HepG2 (cell line): Measurements from ENCODE around the gene CHML. TPM values are rescaled to one million over a fixed set of nuclear protein-coding genes. Genes with fewer than 3 reads are reported as not detected.
A peak's percentile ranks its signal among the peaks of the same experiment; 100 is the strongest.

Experiments used
- CBX2 ChIP-seq, 2 experiments: fragments of 200-600 bp in 1 of 2; sonication (generic); formaldehyde crosslinking in 1 of 2; IDR thresholded peaks; 2 replicates each; pipeline versions ENCODE4 v1.7.0 to v1.8.1; 2018 to 2022; ENCODE audit warnings: low read depth in 2 of 2, low read length in 1 of 2, mild to moderate bottlenecking in 1 of 2, missing genetic modification reagents in 1 of 2
- KMT2A ChIP-seq: sonication (generic); formaldehyde crosslinking; IDR thresholded peaks from 2 replicates; pipeline ENCODE4 v1.4.0; 2020; ENCODE audit warnings: missing genetic modification reagents
- NFYC ChIP-seq: IDR thresholded peaks from 2 replicates; pipeline ENCODE4 v1.6.1; 2016; ENCODE audit warnings: missing genetic modification reagents, missing compliant biosample characterization
- RARG ChIP-seq: sonication (generic); formaldehyde crosslinking; IDR thresholded peaks from 2 replicates; pipeline ENCODE4 v1.4.0; 2020; ENCODE audit warnings: low read depth, mild to moderate bottlenecking, missing genetic modification reagents
- RBFOX2 ChIP-seq: fragments of 200-400 bp; formaldehyde crosslinking; IDR thresholded peaks from 2 replicates; pipeline ENCODE4 v1.6.1; 2017; ENCODE audit warnings: low read depth, mild to moderate bottlenecking, low read length
- REPIN1 ChIP-seq: sonication (generic); formaldehyde crosslinking; IDR thresholded peaks from 2 replicates; pipeline ENCODE4 v1.8.0; 2022; ENCODE audit warnings: missing genetic modification reagents, low read depth, mild to moderate bottlenecking, borderline replicate concordance
- SIX4 ChIP-seq: sonication (generic); formaldehyde crosslinking; IDR thresholded peaks from 2 replicates; pipeline ENCODE4 v1.4.0; 2020; ENCODE audit warnings: missing genetic modification reagents
- SOX6 ChIP-seq, 2 experiments: fragments of 450-650 bp in 1 of 2; sonication (generic) in 1 of 2; formaldehyde crosslinking in 1 of 2; IDR thresholded peaks; 2 replicates each; pipeline versions ENCODE4 v1.4.0 to v1.6.1; 2017 to 2020; ENCODE audit warnings: antibody characterized with exemption in 1 of 2, mild to moderate bottlenecking in 1 of 2, missing genetic modification reagents in 1 of 2
- XRCC5 ChIP-seq: fragments of 200-400 bp; formaldehyde crosslinking; optimal IDR thresholded peaks from 2 replicates; pipeline ENCODE3; 2017; ENCODE audit warnings: mild to moderate bottlenecking, low read length
- YY1 ChIP-seq: IDR thresholded peaks from 2 replicates; pipeline ENCODE4 v1.6.1; 2011; ENCODE audit warnings: low read length, low read depth, moderate library complexity, mild to moderate bottlenecking; ENCODE audit not compliant: insufficient read depth, insufficient replicate concordance
- ZBTB44 ChIP-seq: sonication (generic); formaldehyde crosslinking; IDR thresholded peaks from 2 replicates; pipeline ENCODE4 v1.4.0; 2020; ENCODE audit warnings: missing genetic modification reagents
- ZEB1 ChIP-seq: IDR thresholded peaks from 2 replicates; pipeline ENCODE4 v1.6.1; 2012; ENCODE audit warnings: mild to moderate bottlenecking, low read depth, inconsistent platforms; ENCODE audit not compliant: insufficient replicate concordance
- ZHX2 ChIP-seq, 2 experiments: sonication (generic) in 1 of 2; formaldehyde crosslinking in 1 of 2; IDR thresholded peaks; 2 replicates each; pipeline versions ENCODE4 v1.6.1 to v1.9.0; 2014 to 2022; ENCODE audit warnings: antibody characterized with exemption in 1 of 2, borderline replicate concordance in 1 of 2, inconsistent platforms in 1 of 2, low read depth in 1 of 2, missing genetic modification reagents in 1 of 2
- ZNF33A ChIP-seq: sonication (generic); formaldehyde crosslinking; IDR thresholded peaks from 2 replicates; pipeline ENCODE4 v1.5.1; 2020; ENCODE audit warnings: missing genetic modification reagents, mild to moderate bottlenecking, moderate library complexity, borderline replicate concordance
- ZNF414 ChIP-seq: sonication (generic); formaldehyde crosslinking; IDR thresholded peaks from 2 replicates; pipeline ENCODE4 v1.5.0; 2020; ENCODE audit warnings: missing genetic modification reagents
- ZNF674 ChIP-seq: sonication (generic); formaldehyde crosslinking; IDR thresholded peaks from 2 replicates; pipeline ENCODE4 v1.5.0; 2020; ENCODE audit warnings: low read depth, mild to moderate bottlenecking, missing genetic modification reagents
- ZSCAN20 ChIP-seq: sonication (generic); formaldehyde crosslinking; IDR thresholded peaks from 2 replicates; pipeline ENCODE4 v1.4.0; 2020; ENCODE audit warnings: missing genetic modification reagents, mild to moderate bottlenecking, borderline replicate concordance
- polyA plus RNA-seq, 8 experiments: library from polyadenylated mRNA; depleted of rRNA in 3 of 8; stranded (reverse) in 7 of 8; unstranded in 1 of 8; fragments of >200 nt; fragmentation: Illumina TruSeq in 4 of 8; extraction: Trizol in 4 of 8; gene quantifications; 2 replicates each; pipeline versions ENCODE4 v1.2.1 to v1.2.3, GENCODE V29; 2011 to 2016; ENCODE audit warnings: low read depth in 4 of 8, missing spikeins in 1 of 8, mixed read lengths in 1 of 8; ENCODE audit not compliant: insufficient read depth in 1 of 8
- total RNA-seq, 5 experiments: library from RNA; depleted of rRNA; stranded (reverse); fragments of >200 nt; fragmentation: Illumina TruSeq; extraction: Trizol; gene quantifications; 2 replicates each; pipeline ENCODE4 v1.2.3, GENCODE V29; 2016; ENCODE audit warnings: low read depth in 1 of 5
- TF ChIP-seq, protein P1 (sequence below): sonication (generic); formaldehyde crosslinking; IDR thresholded peaks from 2 replicates; pipeline ENCODE4 v1.5.0; 2020; ENCODE audit warnings: missing genetic modification reagents

The CHML gene
- total and polyA plus RNA-seq, 2 of the 13 experiments (the other 11 are each of a cell fraction or from before 2014, with no cell fraction given): 5.2 to 16.7 TPM

GRCh38 chr1:241640149-241640866 is at the start of gene CHML, which contains the start of gene OPN3 (continued):
- TF ChIP-seq REPIN1 (CRISPR knock-in tag) (0 out of 2 replicates have a peak, but pooled peaks have one; percentile 60), RBFOX2 (peak; percentile 80), ZEB1 (no peak), XRCC5 (no peak), SOX6 (IDR thresholded peaks at IDR 0.05) (no peak), SOX6 (CRISPR knock-in tag; IDR thresholded peaks at IDR 0.05) (no peak), SIX4 (CRISPR knock-in tag) (no peak), ZSCAN20 (CRISPR knock-in tag) (peak; percentile 65; the same call in 1 of the 2 replicates), ZNF674 (CRISPR knock-in tag) (no peak), ZNF414 (peak; percentile 18; the same call in 1 of the 2 replicates), RARG (CRISPR knock-in tag) (no peak), KMT2A (CRISPR knock-in tag) (no peak), ZBTB44 (no peak), NFYC (CRISPR knock-in tag) (no peak), YY1 (peak; percentile 79), ZHX2 (IDR thresholded peaks at IDR 0.05; ENCODE audit: low read depth) (no peak), ZHX2 (CRISPR knock-in tag; IDR thresholded peaks at IDR 0.05; ENCODE audit: borderline replicate concordance) (0 out of 2 replicates have a peak, but pooled peaks have one; percentile 61), ZNF33A (peak; percentile 57; the same call in 1 of the 2 replicates), CBX2 (IDR thresholded peaks at IDR 0.05; ENCODE audit: low read depth, low read length) (no peak), CBX2 (CRISPR knock-in tag; IDR thresholded peaks at IDR 0.05; ENCODE audit: low read depth) (no peak)
- TF ChIP-seq, protein P1, sequence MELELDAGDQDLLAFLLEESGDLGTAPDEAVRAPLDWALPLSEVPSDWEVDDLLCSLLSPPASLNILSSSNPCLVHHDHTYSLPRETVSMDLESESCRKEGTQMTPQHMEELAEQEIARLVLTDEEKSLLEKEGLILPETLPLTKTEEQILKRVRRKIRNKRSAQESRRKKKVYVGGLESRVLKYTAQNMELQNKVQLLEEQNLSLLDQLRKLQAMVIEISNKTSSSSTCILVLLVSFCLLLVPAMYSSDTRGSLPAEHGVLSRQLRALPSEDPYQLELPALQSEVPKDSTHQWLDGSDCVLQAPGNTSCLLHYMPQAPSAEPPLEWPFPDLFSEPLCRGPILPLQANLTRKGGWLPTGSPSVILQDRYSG (CRISPR knock-in tag): no peak
